AG04449 (cell line): ENCODE results near the gene GALNT2.

Source experiments
- CTCF ChIA-PET: fragments of 350-600 bp; formaldehyde crosslinking; extraction: SDS; loops from one replicate; lab custom pipeline; 2021; ENCODE audit warnings: antibody characterized with exemption; lab: Yijun Ruan, JAX
- POLR2A ChIA-PET: fragments of 400-600, 350-600 bp; formaldehyde crosslinking; extraction: SDS; loops from one replicate; lab custom pipeline; 2020; ENCODE audit warnings: antibody characterized with exemption, inconsistent platforms; lab: Yijun Ruan, JAX
- DNase-seq: peaks from one replicate; pipeline ENCODE4 v3.0.0-alpha.2; 2010; ENCODE audit warnings: low read depth, low spot score
- H3K4me3 ChIP-seq: 2 replicates; pipeline ENCODE4 v1.5.1; 2011; ENCODE audit warnings: low read depth, mild to moderate bottlenecking, control low read depth, low read length
- TF ChIP-seq, protein P1 (sequence below): IDR thresholded peaks from one replicate; pipeline ENCODE4 v1.5.1; 2011; ENCODE audit warnings: mild to moderate bottlenecking, moderate library complexity, low read length, control low read depth, inconsistent platforms; ENCODE audit not compliant: insufficient read depth; ENCODE audit errors: missing control alignments

GALNT2 gene

GRCh38 chr1:230280906-230281413, 213.9 kb downstream of the GALNT2 start:
- TF ChIP-seq, protein P1, sequence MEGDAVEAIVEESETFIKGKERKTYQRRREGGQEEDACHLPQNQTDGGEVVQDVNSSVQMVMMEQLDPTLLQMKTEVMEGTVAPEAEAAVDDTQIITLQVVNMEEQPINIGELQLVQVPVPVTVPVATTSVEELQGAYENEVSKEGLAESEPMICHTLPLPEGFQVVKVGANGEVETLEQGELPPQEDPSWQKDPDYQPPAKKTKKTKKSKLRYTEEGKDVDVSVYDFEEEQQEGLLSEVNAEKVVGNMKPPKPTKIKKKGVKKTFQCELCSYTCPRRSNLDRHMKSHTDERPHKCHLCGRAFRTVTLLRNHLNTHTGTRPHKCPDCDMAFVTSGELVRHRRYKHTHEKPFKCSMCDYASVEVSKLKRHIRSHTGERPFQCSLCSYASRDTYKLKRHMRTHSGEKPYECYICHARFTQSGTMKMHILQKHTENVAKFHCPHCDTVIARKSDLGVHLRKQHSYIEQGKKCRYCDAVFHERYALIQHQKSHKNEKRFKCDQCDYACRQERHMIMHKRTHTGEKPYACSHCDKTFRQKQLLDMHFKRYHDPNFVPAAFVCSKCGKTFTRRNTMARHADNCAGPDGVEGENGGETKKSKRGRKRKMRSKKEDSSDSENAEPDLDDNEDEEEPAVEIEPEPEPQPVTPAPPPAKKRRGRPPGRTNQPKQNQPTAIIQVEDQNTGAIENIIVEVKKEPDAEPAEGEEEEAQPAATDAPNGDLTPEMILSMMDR = no peak
- no peak for DNase-seq
- H3K4me3 ChIP-seq = no peak overlapping the region
- ChIA-PET CTCF (interaction anchor here (1.3 to 1.4 kb wide), 2 partner anchors 13 to 620 kb away, joined by 4 to 5 read pairs; no protein-coding TSS in a partner anchor), POLR2A (no interaction called here)

- ChIA-PET CTCF (interaction anchor here (1.3 to 1.4 kb wide), 2 partner anchors 13 to 621 kb away, joined by 4 to 5 read pairs; no protein-coding TSS in a partner anchor), POLR2A (no interaction called here)
- DNase-seq = no peak
- no peak overlapping the region for H3K4me3 ChIP-seq
- TF ChIP-seq, protein P1 = no peak
These were observed 214.5 kb downstream of the GALNT2 start for GRCh38 chr1:230281556-230281955.

GRCh38 chr1:230282157-230282556, 215.1 kb downstream of the GALNT2 start:
- POLR2A ChIA-PET = no interaction called here
- H3K4me3 ChIP-seq = no peak overlapping the region
- CTCF ChIA-PET = interaction anchor here (1.3 to 1.4 kb wide), 2 partner anchors 14 to 621 kb away, joined by 4 to 5 read pairs; no protein-coding TSS in a partner anchor
- TF ChIP-seq, protein P1 = no peak
- DNase-seq = no peak

DNA sequence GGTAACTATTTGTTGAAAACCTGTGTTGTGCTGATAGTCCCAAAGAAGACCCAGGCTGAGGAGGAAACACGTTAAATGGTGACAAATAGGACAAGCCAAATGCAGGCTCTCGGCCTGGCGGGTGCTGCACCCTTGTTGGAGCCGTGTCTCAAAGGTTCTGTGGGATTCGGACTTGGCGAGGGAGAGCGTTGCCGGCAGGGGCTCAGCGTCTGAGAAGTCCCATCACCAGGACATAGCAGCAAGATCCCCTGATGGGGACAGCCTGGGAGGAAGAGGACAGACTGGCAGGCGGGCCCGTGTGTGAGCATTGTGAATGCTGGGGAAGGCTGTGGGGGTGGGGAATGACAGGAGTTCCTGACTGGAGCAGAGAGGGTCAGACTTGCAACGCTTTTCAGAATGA, 216.6 kb downstream of the GALNT2 start:
- ChIA-PET CTCF (no interaction called here), POLR2A (no interaction called here)
- H3K4me3 ChIP-seq = no peak overlapping the region
- DNase-seq = no peak
- TF ChIP-seq, protein P1 = no peak

DNA sequence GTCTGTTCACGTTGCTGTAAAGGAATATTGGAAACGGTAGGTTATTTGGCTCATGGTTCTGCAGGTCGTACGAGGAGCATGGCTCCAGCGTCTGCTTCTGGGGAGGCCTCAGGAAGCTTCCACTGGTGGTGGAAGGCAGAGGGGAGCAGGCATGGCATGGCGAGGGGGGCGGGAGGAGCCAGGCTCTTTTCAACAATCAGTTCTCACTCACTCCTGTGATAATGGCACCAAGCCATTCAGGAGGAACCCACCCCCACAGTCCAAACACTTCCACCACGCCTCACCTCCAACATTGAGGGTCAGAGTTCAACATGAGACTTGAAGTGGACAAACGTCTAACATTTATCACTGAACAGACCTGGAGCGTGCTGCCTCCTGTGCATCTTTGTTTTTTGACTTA, 217.9 kb downstream of the GALNT2 start:
- DNase-seq = no peak
- TF ChIP-seq, protein P1 = no peak
- no peak overlapping the region for H3K4me3 ChIP-seq
- CTCF ChIA-PET = no interaction called here
- POLR2A ChIA-PET = no interaction called here

- ChIA-PET POLR2A (no interaction called here), CTCF (no interaction called here)
- no peak overlapping the region for H3K4me3 ChIP-seq
- DNase-seq = no peak
- TF ChIP-seq, protein P1 = no peak
These were observed 218.3 kb downstream of the GALNT2 start for GRCh38 chr1:230285351-230285750.
